ENCODE measurements around the gene ACAD10. TPM values are rescaled to one million over a fixed set of nuclear protein-coding genes. Genes with fewer than 3 reads are reported as not detected.
A peak's percentile ranks its signal among the peaks of the same experiment; 100 is the strongest.
"Not testable (repeated sequence)": the region's sequence is repeated elsewhere in the genome, so short reads cannot be mapped to it uniquely, and the experiment has no call there.

Gene ACAD10
- total RNA-seq, 1 experiment from 2014 or later: 36.9 TPM

- Histone ChIP-seq H3K79me2 (ENCODE audit: low read length) (no peaks in the 10 kb centered on the region), H3K27me3 (ENCODE audit: low read length) (no peaks in the 10 kb centered on the region), H4K20me1 (ENCODE audit: insufficient read depth, low read depth, low read length) (no peaks in the 10 kb centered on the region), H2AFZ (ENCODE audit: low read length) (no peak overlapping the region), H3K4me1 (ENCODE audit: low read length) (no peaks in the 10 kb centered on the region), H3K9me2 (replicated peaks; ENCODE audit: insufficient read depth, low read length) (no peaks in the 10 kb centered on the region), H3K9ac (ENCODE audit: low read length) (no peak overlapping the region), H3K9me3 (ENCODE audit: low read length) (no peaks in the 10 kb centered on the region), H3K4me3 (ENCODE audit: low read length) (no peak overlapping the region), H3K36me3 (ENCODE audit: insufficient read depth, low read length) (peaks cover 33% of the 10 kb centered on the region; the same call in 1 of the 2 replicates), H3K27ac (ENCODE audit: low read length) (no peak overlapping the region), H3K4me2 (ENCODE audit: low read depth, low read length, poor library complexity, severe bottlenecking) (no peak overlapping the region)
- DNase-seq: no peak
These were observed 34.9 kb upstream of the ACAD10 start for GRCh38 chr12:111650912-111651311.

- H3K79me2 ChIP-seq (ENCODE audit: low read length); H4K20me1 ChIP-seq (ENCODE audit: insufficient read depth, low read depth, low read length); H3K4me3 ChIP-seq (ENCODE audit: low read length); H3K9ac ChIP-seq (ENCODE audit: low read length); H3K9me2 ChIP-seq (replicated peaks; ENCODE audit: insufficient read depth, low read length); H3K4me2 ChIP-seq (ENCODE audit: low read depth, low read length, poor library complexity, severe bottlenecking); DNase-seq; H3K27ac ChIP-seq (ENCODE audit: low read length); H2AFZ ChIP-seq (ENCODE audit: low read length); H3K9me3 ChIP-seq (ENCODE audit: low read length); H3K27me3 ChIP-seq (ENCODE audit: low read length); H3K4me1 ChIP-seq (ENCODE audit: low read length): not testable (repeated sequence)
- H3K36me3 ChIP-seq (ENCODE audit: insufficient read depth, low read length): peaks cover 27% of the 10 kb centered on the region; the same call in 1 of the 2 replicates
These were observed 33.3 kb upstream of the ACAD10 start for GRCh38 chr12:111652530-111652929.

GRCh38 chr12:111653596-111653995 is 32.3 kb upstream of the ACAD10 start:
- Histone ChIP-seq H4K20me1 (ENCODE audit: insufficient read depth, low read depth, low read length) (no peaks in the 10 kb centered on the region), H2AFZ (ENCODE audit: low read length) (no peak overlapping the region), H3K27me3 (ENCODE audit: low read length) (no peaks in the 10 kb centered on the region), H3K9me2 (replicated peaks; ENCODE audit: insufficient read depth, low read length) (no peaks in the 10 kb centered on the region), H3K27ac (ENCODE audit: low read length) (no peak overlapping the region), H3K36me3 (ENCODE audit: insufficient read depth, low read length) (peaks cover 29% of the 10 kb centered on the region; the same call in 1 of the 2 replicates), H3K4me1 (ENCODE audit: low read length) (no peaks in the 10 kb centered on the region), H3K79me2 (ENCODE audit: low read length) (no peaks in the 10 kb centered on the region), H3K4me2 (ENCODE audit: low read depth, low read length, poor library complexity, severe bottlenecking) (no peak overlapping the region), H3K4me3 (ENCODE audit: low read length) (no peak overlapping the region), H3K9ac (ENCODE audit: low read length) (no peak overlapping the region), H3K9me3 (ENCODE audit: low read length) (no peaks in the 10 kb centered on the region)
- peak; percentile 22 for DNase-seq

- H3K9ac ChIP-seq (ENCODE audit: low read length): no peak overlapping the region
- H3K27ac ChIP-seq (ENCODE audit: low read length): no peak overlapping the region
- H3K4me2 ChIP-seq (ENCODE audit: low read depth, low read length, poor library complexity, severe bottlenecking): no peak overlapping the region
- no peaks in the 10 kb centered on the region for H3K79me2 ChIP-seq (ENCODE audit: low read length)
- no peaks in the 10 kb centered on the region for H3K9me2 ChIP-seq (replicated peaks; ENCODE audit: insufficient read depth, low read length)
- H3K4me1 ChIP-seq (ENCODE audit: low read length): no peaks in the 10 kb centered on the region
- DNase-seq: peak; percentile 19
- H3K36me3 ChIP-seq (ENCODE audit: insufficient read depth, low read length): peaks cover 28% of the 10 kb centered on the region; the same call in 1 of the 2 replicates
- no peaks in the 10 kb centered on the region for H4K20me1 ChIP-seq (ENCODE audit: insufficient read depth, low read depth, low read length)
- H3K4me3 ChIP-seq (ENCODE audit: low read length): no peak overlapping the region
- no peak overlapping the region for H2AFZ ChIP-seq (ENCODE audit: low read length)
- H3K9me3 ChIP-seq (ENCODE audit: low read length): no peaks in the 10 kb centered on the region
- H3K27me3 ChIP-seq (ENCODE audit: low read length): no peaks in the 10 kb centered on the region
These were observed 30.5 kb upstream of the ACAD10 start for GRCh38 chr12:111655356-111655755.

- Histone ChIP-seq H2AFZ (ENCODE audit: low read length) (no peak overlapping the region), H3K9me2 (replicated peaks; ENCODE audit: insufficient read depth, low read length) (no peaks in the 10 kb centered on the region), H3K9me3 (ENCODE audit: low read length) (no peaks in the 10 kb centered on the region), H3K27me3 (ENCODE audit: low read length) (no peaks in the 10 kb centered on the region), H3K79me2 (ENCODE audit: low read length) (no peaks in the 10 kb centered on the region), H3K27ac (ENCODE audit: low read length) (no peak overlapping the region), H3K4me2 (ENCODE audit: low read depth, low read length, poor library complexity, severe bottlenecking) (no peak overlapping the region), H4K20me1 (ENCODE audit: insufficient read depth, low read depth, low read length) (no peaks in the 10 kb centered on the region), H3K9ac (ENCODE audit: low read length) (no peak overlapping the region), H3K36me3 (ENCODE audit: insufficient read depth, low read length) (peaks cover 25% of the 10 kb centered on the region; the same call in 1 of the 2 replicates), H3K4me3 (ENCODE audit: low read length) (no peak overlapping the region), H3K4me1 (ENCODE audit: low read length) (no peaks in the 10 kb centered on the region)
- peak; percentile 23 for DNase-seq
These were observed 29.8 kb upstream of the ACAD10 start for GRCh38 chr12:111656016-111656415.

- no peaks in the 10 kb centered on the region for H3K9me3 ChIP-seq (ENCODE audit: low read length)
- no peaks in the 10 kb centered on the region for H4K20me1 ChIP-seq (ENCODE audit: insufficient read depth, low read depth, low read length)
- DNase-seq: peak; percentile 34
- no peaks in the 10 kb centered on the region for H3K9me2 ChIP-seq (replicated peaks; ENCODE audit: insufficient read depth, low read length)
- no peaks in the 10 kb centered on the region for H3K79me2 ChIP-seq (ENCODE audit: low read length)
- no peaks in the 10 kb centered on the region for H3K4me1 ChIP-seq (ENCODE audit: low read length)
- no peak overlapping the region for H3K4me3 ChIP-seq (ENCODE audit: low read length)
- no peak overlapping the region for H3K4me2 ChIP-seq (ENCODE audit: low read depth, low read length, poor library complexity, severe bottlenecking)
- H2AFZ ChIP-seq (ENCODE audit: low read length): no peak overlapping the region
- no peak overlapping the region for H3K9ac ChIP-seq (ENCODE audit: low read length)
- no peaks in the 10 kb centered on the region for H3K27me3 ChIP-seq (ENCODE audit: low read length)
- no peak overlapping the region for H3K27ac ChIP-seq (ENCODE audit: low read length)
- peaks cover 18% of the 10 kb centered on the region; the same call in 1 of the 2 replicates for H3K36me3 ChIP-seq (ENCODE audit: insufficient read depth, low read length)
These were observed 21.4 kb upstream of the ACAD10 start for GRCh38 chr12:111664499-111664898.

GRCh38 chr12:111664961-111665865 is 20.6 kb upstream of the ACAD10 start:
- Histone ChIP-seq H3K79me2 (ENCODE audit: low read length) (no peaks in the 10 kb centered on the region), H4K20me1 (ENCODE audit: insufficient read depth, low read depth, low read length) (no peaks in the 10 kb centered on the region), H2AFZ (ENCODE audit: low read length) (no peak overlapping the region), H3K4me2 (ENCODE audit: low read depth, low read length, poor library complexity, severe bottlenecking) (no peak overlapping the region), H3K36me3 (ENCODE audit: insufficient read depth, low read length) (peaks cover 19% of the 10 kb centered on the region; the same call in 1 of the 2 replicates), H3K27ac (ENCODE audit: low read length) (no peak overlapping the region), H3K4me3 (ENCODE audit: low read length) (no peak overlapping the region), H3K9me3 (ENCODE audit: low read length) (no peaks in the 10 kb centered on the region), H3K4me1 (ENCODE audit: low read length) (no peaks in the 10 kb centered on the region), H3K9ac (ENCODE audit: low read length) (no peak overlapping the region), H3K9me2 (replicated peaks; ENCODE audit: insufficient read depth, low read length) (no peaks in the 10 kb centered on the region), H3K27me3 (ENCODE audit: low read length) (no peaks in the 10 kb centered on the region)
- peak; percentile 33 for DNase-seq

- H2AFZ ChIP-seq (ENCODE audit: low read length): no peak overlapping the region
- H3K4me3 ChIP-seq (ENCODE audit: low read length): no peak overlapping the region
- H3K9ac ChIP-seq (ENCODE audit: low read length): no peak overlapping the region
- peaks cover 30% of the 10 kb centered on the region; the same call in 1 of the 2 replicates for H3K36me3 ChIP-seq (ENCODE audit: insufficient read depth, low read length)
- no peaks in the 10 kb centered on the region for H3K9me2 ChIP-seq (replicated peaks; ENCODE audit: insufficient read depth, low read length)
- H3K79me2 ChIP-seq (ENCODE audit: low read length): peaks cover 6% of the 10 kb centered on the region; the same call in 1 of the 2 replicates
- no peaks in the 10 kb centered on the region for H3K9me3 ChIP-seq (ENCODE audit: low read length)
- no peak overlapping the region for H3K4me2 ChIP-seq (ENCODE audit: low read depth, low read length, poor library complexity, severe bottlenecking)
- H4K20me1 ChIP-seq (ENCODE audit: insufficient read depth, low read depth, low read length): no peaks in the 10 kb centered on the region
- no peaks in the 10 kb centered on the region for H3K27me3 ChIP-seq (ENCODE audit: low read length)
- no peaks in the 10 kb centered on the region for H3K4me1 ChIP-seq (ENCODE audit: low read length)
- no peak for DNase-seq
- H3K27ac ChIP-seq (ENCODE audit: low read length): no peak overlapping the region
These were observed 13.0 kb upstream of the ACAD10 start for GRCh38 chr12:111672822-111673381.
